HG03469 (cell line): ENCODE data around the gene NCL.
"Not testable (repeated sequence)": the region's sequence is repeated elsewhere in the genome, so short reads cannot be mapped to it uniquely, and the experiment has no call there.

Experiments used
- ATAC-seq: cut with Tn5 transposase; IDR thresholded peaks from one replicate; pipeline ENCODE4 v1.9.1; 2021; ENCODE audit warnings: mild to moderate bottlenecking, moderate library complexity, moderate number of reproducible peaks; ENCODE audit not compliant: unreplicated experiment

The NCL gene

GRCh38 chr2:231433990-231434389 lies 30.3 kb downstream of the NCL start:
- ATAC-seq, result no peak

- no peak for ATAC-seq
Observed at GRCh38 chr2:231431606-231432005, 32.7 kb downstream of the NCL start.

- ATAC-seq, result not testable (repeated sequence)
Observed at GRCh38 chr2:231430437-231430836, 33.8 kb downstream of the NCL start.

GRCh38 chr2:231429901-231430300 lies 34.4 kb downstream of the NCL start:
- ATAC-seq, result no peak

- no peak for ATAC-seq
Observed at GRCh38 chr2:231429152-231429551, 35.1 kb downstream of the NCL start.

GRCh38 chr2:231427116-231427515 lies 37.2 kb downstream of the NCL start:
- no peak for ATAC-seq

GRCh38 chr2:231425811-231426703 lies 38.2 kb downstream of the NCL start:
- no peak for ATAC-seq

GRCh38 chr2:231425291-231425810 lies 38.9 kb downstream of the NCL start:
- ATAC-seq, result no peak

- ATAC-seq, result no peak
Observed at GRCh38 chr2:231423176-231423575, 41.1 kb downstream of the NCL start.

- ATAC-seq, result no peak
Observed at GRCh38 chr2:231422056-231422455, 42.2 kb downstream of the NCL start.

- ATAC-seq, result no peak
Observed at GRCh38 chr2:231421051-231421580, 43.2 kb downstream of the NCL start.

- no peak for ATAC-seq
Observed at GRCh38 chr2:231418820-231419640, 45.3 kb downstream of the NCL start.

GRCh38 chr2:231415029-231415428 lies 49.3 kb downstream of the NCL start:
- no peak for ATAC-seq

- no peak for ATAC-seq
Observed at GRCh38 chr2:231413921-231414476, 50.3 kb downstream of the NCL start.

- no peak for ATAC-seq
Observed at GRCh38 chr2:231413456-231413855, 50.8 kb downstream of the NCL start.

GRCh38 chr2:231412618-231412963 lies 51.7 kb downstream of the NCL start:
- ATAC-seq, result no peak

- peak; percentile 86 for ATAC-seq
Observed at GRCh38 chr2:231411831-231412617, 52.3 kb downstream of the NCL start.

GRCh38 chr2:231411237-231411636 lies 53.0 kb downstream of the NCL start:
- ATAC-seq, result no peak

- no peak for ATAC-seq
Observed at GRCh38 chr2:231410293-231411004, 53.8 kb downstream of the NCL start.

GRCh38 chr2:231409776-231410175 lies 54.5 kb downstream of the NCL start:
- ATAC-seq, result no peak
